Panc1 (cell line): ENCODE results near the gene ZNF569. TPM values are rescaled to one million over a fixed set of nuclear protein-coding genes. Genes with fewer than 3 reads are reported as not detected.

Experiments used
- ATAC-seq: fragments of 200-7000 bp; cut with Tn5 transposase; 2 replicates; pipeline ENCODE4 v1.9.1; 2020; ENCODE audit warnings: mild to moderate bottlenecking, moderate library complexity
- Bru-seq: library from RNA; stranded (reverse); fragments of 400-500 nt; gene quantifications from one replicate; lab custom pipeline; 2021; lab: Mats Ljungman, UMichigan
- BruChase-seq, 2 experiments: library from RNA; stranded (reverse); fragments of 400-500 nt; gene quantifications; one replicate each; lab custom pipeline; 2021; lab: Mats Ljungman, UMichigan
- BruUV-seq: library from RNA; stranded (reverse); fragments of 400-500 nt; replicated peaks from 2 replicates; lab custom pipeline; 2021; lab: Mats Ljungman, UMichigan
- CTCF ChIA-PET: fragments of 300-600 bp; sonication (Branson Sonifier 250); formaldehyde crosslinking; loops from one replicate; lab custom pipeline; 2022; ENCODE audit warnings: antibody characterized with exemption; lab: Charles Lee
- POLR2A ChIA-PET: fragments of 300-600 bp; sonication (Branson Sonifier 250); formaldehyde crosslinking; loops from one replicate; lab custom pipeline; 2022; ENCODE audit warnings: antibody characterized with exemption; lab: Charles Lee
- DNase-seq: peaks from one replicate; pipeline ENCODE4 v3.0.0-alpha.2; 2010; ENCODE audit warnings: low read depth, low spot score
- H3K27ac ChIP-seq: 2 replicates; pipeline ENCODE4 v1.5.1; 2011; ENCODE audit warnings: mild to moderate bottlenecking, low read length, inconsistent platforms
- H3K27me3 ChIP-seq: fragments of 200-500 bp; sonication (Bioruptor generic); 2 replicates; pipeline ENCODE4 v1.6.0; 2014; ENCODE audit warnings: low read length, inconsistent platforms; ENCODE audit not compliant: control insufficient read depth, insufficient read depth
- H3K36me3 ChIP-seq: fragments of 200-500 bp; sonication (Bioruptor generic); 2 replicates; pipeline ENCODE4 v1.5.1; 2014; ENCODE audit warnings: inconsistent platforms, mild to moderate bottlenecking, low read length, moderate library complexity; ENCODE audit not compliant: control insufficient read depth, insufficient read depth
- H3K4me1 ChIP-seq: 2 replicates; pipeline ENCODE4 v1.5.1; 2011; ENCODE audit warnings: inconsistent platforms, mild to moderate bottlenecking, low read length, moderate library complexity; ENCODE audit not compliant: control insufficient read depth, insufficient read depth
- H3K4me3 ChIP-seq, 2 experiments: 2 replicates each; pipeline ENCODE4 v1.5.1; 2011 to 2012; ENCODE audit warnings: low read depth in 2 of 2, low read length in 2 of 2, mild to moderate bottlenecking in 2 of 2, inconsistent platforms in 1 of 2, moderate library complexity in 1 of 2
- H3K9me3 ChIP-seq: fragments of 200-500 bp; sonication (Bioruptor generic); 2 replicates; pipeline ENCODE4 v1.5.1; 2014; ENCODE audit warnings: low read depth, mild to moderate bottlenecking, inconsistent platforms, low read length, moderate library complexity; ENCODE audit not compliant: control insufficient read depth, insufficient read depth
- POLR2AphosphoS5 ChIP-seq: IDR thresholded peaks from 2 replicates; pipeline ENCODE4 v1.6.1; 2012; ENCODE audit warnings: mild to moderate bottlenecking, low read depth, low read length, moderate library complexity
- SIN3A ChIP-seq: IDR thresholded peaks from 2 replicates; pipeline ENCODE4 v1.6.1; 2012; ENCODE audit warnings: low read depth, mild to moderate bottlenecking, low read length, moderate library complexity, borderline replicate concordance; ENCODE audit not compliant: insufficient read depth
- TCF7L2 ChIP-seq: IDR thresholded peaks from 2 replicates; pipeline ENCODE4 v1.6.1; 2011; ENCODE audit warnings: mild to moderate bottlenecking, low read depth, low read length, inconsistent platforms
- in situ Hi-C: cut with HindIII; loops from 2 replicates; pipeline ENCODE4 v1.10.0; 2016; ENCODE audit warnings: low sequenced_read_pairs, low pct_unique_long_range_greater_than_20kb
- intact Hi-C: fragments of 100-400 bp; cut with micrococcal nuclease; formaldehyde crosslinking; loops from one replicate; pipeline ENCODE4 v1.10.0; 2022; ENCODE audit not compliant: unreplicated experiment
- long read RNA-seq: library from polyadenylated mRNA; unstranded; transcript quantifications from one replicate; pipeline ENCODE4 v2.0.0, GENCODE V29; 2021; ENCODE audit not compliant: unreplicated experiment
- polyA plus RNA-seq: library from polyadenylated mRNA; unstranded; fragments of >200 nt; gene quantifications from one replicate; pipeline ENCODE4 v1.2.1, GENCODE V29; 2012; ENCODE audit warnings: missing spikeins; ENCODE audit not compliant: insufficient read length
- total RNA-seq: library from RNA; stranded (reverse); gene quantifications from one replicate; pipeline ENCODE4 v1.2.1, GENCODE V29; 2021; ENCODE audit not compliant: unreplicated experiment
- TF ChIP-seq, protein P1 (sequence below): fragments of 450-650 bp; IDR thresholded peaks from 2 replicates; pipeline ENCODE4 v1.5.1; 2017; ENCODE audit warnings: mild to moderate bottlenecking
- TF ChIP-seq, protein P2 (sequence below), 2 experiments: IDR thresholded peaks; 2 replicates each; pipeline ENCODE4 v1.6.1; 2011 to 2012; ENCODE audit warnings: low read depth in 2 of 2, control low read depth in 1 of 2, low read length in 1 of 2, mild to moderate bottlenecking in 1 of 2, moderate library complexity in 1 of 2; ENCODE audit not compliant: insufficient read depth in 1 of 2

The ZNF569 gene
- 15.6 TPM for total RNA-seq
- polyA plus RNA-seq, result 6.1 TPM
- Bru-seq, nascent RNA, result percentile 84 among the genes with signal in this experiment
- percentile 79 among the genes with signal in this experiment for BruChase-seq, experiment 1, labeled RNA remaining after a 2-hour chase
- BruChase-seq, experiment 2, labeled RNA remaining after a 6-hour chase, result percentile 69 among the genes with signal in this experiment
- long read RNA-seq, full-length matches to known transcripts, result 28 of 51 reads
- long read RNA-seq, partial matches to known transcripts, result 3 of 51 reads
- long read RNA-seq, other reads (novel, unspliced or antisense), result 20 of 51 reads

DNA sequence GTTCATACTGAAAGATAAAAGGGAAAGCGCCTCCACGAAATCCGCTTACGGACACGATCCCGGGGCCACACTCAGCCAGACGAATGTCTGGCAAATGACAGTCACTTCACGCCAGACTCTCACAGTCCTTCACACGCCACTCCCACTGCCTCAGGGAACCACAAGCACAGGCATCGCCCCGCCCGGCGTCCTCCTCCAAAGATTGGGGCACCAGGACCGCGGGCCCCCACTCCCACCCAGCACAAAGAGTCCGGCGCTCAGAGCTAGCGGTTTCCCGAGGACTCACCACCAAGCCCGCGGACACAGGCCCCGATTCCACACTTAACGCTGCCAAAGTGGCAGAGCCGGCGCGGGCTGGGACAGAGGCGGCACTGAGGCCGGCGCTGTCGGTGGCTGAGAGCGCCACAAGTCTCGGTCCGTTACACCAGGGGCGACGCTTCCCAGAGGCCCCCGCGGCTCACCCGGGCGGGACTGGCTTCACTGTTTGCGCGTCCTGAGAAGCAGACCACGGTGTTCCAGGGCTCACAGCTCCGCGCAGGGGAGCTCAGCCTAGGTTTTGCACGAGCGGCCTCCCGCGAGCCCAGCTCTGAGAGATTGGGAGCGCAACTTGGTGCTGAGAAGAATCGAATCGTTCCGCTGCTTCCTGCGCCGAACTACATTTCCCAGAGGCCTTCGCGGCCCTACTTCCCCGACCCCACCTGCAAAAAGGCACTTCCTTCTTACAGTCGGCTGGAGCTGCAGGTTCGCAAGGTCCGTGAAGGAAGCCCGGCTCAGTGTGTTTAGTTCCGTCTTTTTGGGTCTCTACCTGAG, at the start of gene ZNF569:
Gene ZNF569, minus strand, starts transcription at position 647 of the 810 bp plus-strand sequence. CDS start 22,523 bp downstream, outside the sequence.
- Histone ChIP-seq H3K4me1 (peaks cover 7% of the 10 kb centered on the region; the same call in 1 of the 2 replicates), H3K4me3 (peak within 1 kb of the TSS; percentile 85 to 93), H3K9me3 (peaks cover 45% of the 10 kb centered on the region; the same call in 1 of the 2 replicates), H3K27ac (peak within 1 kb of the TSS; percentile 94), H3K27me3 (no peaks in the 10 kb centered on the region), H3K36me3 (peaks cover 11% of the 10 kb centered on the region)
- POLR2A ChIA-PET, result no interaction called here
- no TSS peak for BruUV-seq
- CTCF ChIA-PET, result no interaction called here
- in situ Hi-C loops, result no loop called here
- intact Hi-C loops, result loop anchor here (5.0 kb wide), 1 partner anchor 185 kb away; no protein-coding TSS in a partner anchor
- peak; percentile 83 for ATAC-seq
- DNase-seq, result peak; percentile 91
- TF ChIP-seq TCF7L2 (peak; percentile 93), SIN3A (peak; percentile 65; the same call in 1 of the 2 replicates), POLR2AphosphoS5 (peak; percentile 54)
- TF ChIP-seq, protein P1, sequence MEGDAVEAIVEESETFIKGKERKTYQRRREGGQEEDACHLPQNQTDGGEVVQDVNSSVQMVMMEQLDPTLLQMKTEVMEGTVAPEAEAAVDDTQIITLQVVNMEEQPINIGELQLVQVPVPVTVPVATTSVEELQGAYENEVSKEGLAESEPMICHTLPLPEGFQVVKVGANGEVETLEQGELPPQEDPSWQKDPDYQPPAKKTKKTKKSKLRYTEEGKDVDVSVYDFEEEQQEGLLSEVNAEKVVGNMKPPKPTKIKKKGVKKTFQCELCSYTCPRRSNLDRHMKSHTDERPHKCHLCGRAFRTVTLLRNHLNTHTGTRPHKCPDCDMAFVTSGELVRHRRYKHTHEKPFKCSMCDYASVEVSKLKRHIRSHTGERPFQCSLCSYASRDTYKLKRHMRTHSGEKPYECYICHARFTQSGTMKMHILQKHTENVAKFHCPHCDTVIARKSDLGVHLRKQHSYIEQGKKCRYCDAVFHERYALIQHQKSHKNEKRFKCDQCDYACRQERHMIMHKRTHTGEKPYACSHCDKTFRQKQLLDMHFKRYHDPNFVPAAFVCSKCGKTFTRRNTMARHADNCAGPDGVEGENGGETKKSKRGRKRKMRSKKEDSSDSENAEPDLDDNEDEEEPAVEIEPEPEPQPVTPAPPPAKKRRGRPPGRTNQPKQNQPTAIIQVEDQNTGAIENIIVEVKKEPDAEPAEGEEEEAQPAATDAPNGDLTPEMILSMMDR, result no peak

DNA sequence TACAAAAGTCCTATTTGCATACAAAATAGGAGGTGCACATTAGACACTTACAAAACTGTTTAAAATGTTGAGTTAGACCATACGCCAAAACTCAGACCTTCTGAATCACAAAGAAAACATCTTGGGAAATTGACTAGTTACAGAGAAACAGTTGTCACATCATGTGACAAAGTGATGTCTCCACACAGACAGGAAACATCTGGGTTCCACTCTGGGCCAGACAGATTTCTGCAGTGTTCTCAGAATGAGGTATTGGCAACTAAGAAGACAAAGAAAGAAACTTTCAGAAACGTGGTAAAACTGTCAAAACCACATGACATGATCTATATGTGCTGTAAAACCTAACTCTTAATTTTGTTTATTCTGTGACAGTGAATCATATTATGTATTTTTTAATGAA, 46.2 kb upstream of the ZNF569 start:
- POLR2A ChIA-PET, result no interaction called here
- no TSS peak for BruUV-seq
- Histone ChIP-seq H3K4me3 (no peak overlapping the region), H3K27ac (no peak overlapping the region), H3K27me3 (no peaks in the 10 kb centered on the region), H3K4me1 (no peaks in the 10 kb centered on the region), H3K36me3 (peaks cover 9% of the 10 kb centered on the region), H3K9me3 (peaks cover 23% of the 10 kb centered on the region; the same call in 1 of the 2 replicates)
- DNase-seq (no peak), ATAC-seq (no peak)
- CTCF ChIA-PET, result no interaction called here
- in situ Hi-C loops, result no loop called here
- intact Hi-C loops, result no loop called here
- TF ChIP-seq POLR2AphosphoS5 (no peak), TCF7L2 (no peak), SIN3A (no peak)
- TF ChIP-seq, protein P2, sequence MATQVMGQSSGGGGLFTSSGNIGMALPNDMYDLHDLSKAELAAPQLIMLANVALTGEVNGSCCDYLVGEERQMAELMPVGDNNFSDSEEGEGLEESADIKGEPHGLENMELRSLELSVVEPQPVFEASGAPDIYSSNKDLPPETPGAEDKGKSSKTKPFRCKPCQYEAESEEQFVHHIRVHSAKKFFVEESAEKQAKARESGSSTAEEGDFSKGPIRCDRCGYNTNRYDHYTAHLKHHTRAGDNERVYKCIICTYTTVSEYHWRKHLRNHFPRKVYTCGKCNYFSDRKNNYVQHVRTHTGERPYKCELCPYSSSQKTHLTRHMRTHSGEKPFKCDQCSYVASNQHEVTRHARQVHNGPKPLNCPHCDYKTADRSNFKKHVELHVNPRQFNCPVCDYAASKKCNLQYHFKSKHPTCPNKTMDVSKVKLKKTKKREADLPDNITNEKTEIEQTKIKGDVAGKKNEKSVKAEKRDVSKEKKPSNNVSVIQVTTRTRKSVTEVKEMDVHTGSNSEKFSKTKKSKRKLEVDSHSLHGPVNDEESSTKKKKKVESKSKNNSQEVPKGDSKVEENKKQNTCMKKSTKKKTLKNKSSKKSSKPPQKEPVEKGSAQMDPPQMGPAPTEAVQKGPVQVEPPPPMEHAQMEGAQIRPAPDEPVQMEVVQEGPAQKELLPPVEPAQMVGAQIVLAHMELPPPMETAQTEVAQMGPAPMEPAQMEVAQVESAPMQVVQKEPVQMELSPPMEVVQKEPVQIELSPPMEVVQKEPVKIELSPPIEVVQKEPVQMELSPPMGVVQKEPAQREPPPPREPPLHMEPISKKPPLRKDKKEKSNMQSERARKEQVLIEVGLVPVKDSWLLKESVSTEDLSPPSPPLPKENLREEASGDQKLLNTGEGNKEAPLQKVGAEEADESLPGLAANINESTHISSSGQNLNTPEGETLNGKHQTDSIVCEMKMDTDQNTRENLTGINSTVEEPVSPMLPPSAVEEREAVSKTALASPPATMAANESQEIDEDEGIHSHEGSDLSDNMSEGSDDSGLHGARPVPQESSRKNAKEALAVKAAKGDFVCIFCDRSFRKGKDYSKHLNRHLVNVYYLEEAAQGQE (IDR thresholded peaks at IDR 0.05; ENCODE audit: insufficient read depth in 1 of 2, low read depth in 2 of 2, low read length in 1 of 2), result no peak
- TF ChIP-seq, protein P1, result no peak
